ENCODE data around the gene GLT1D1.

Gene GLT1D1

GRCh38 chr12:129009833-129010622 lies 156.8 kb downstream of the GLT1D1 start:
- no peak for DNase-seq

- no peak for DNase-seq
Measured at GRCh38 chr12:129016159-129016558, 162.9 kb downstream of the GLT1D1 start.

GRCh38 chr12:129025055-129025454 lies 171.8 kb downstream of the GLT1D1 start:
- no peak for DNase-seq

GRCh38 chr12:129028844-129029243 lies 175.6 kb downstream of the GLT1D1 start:
- no peak for DNase-seq
